Cardiac fibroblast (primary cell): ENCODE measurements around the gene PCSK2.

ENCODE experiments used
- DNase-seq, 2 donors: peaks; one replicate each; pipeline versions ENCODE4 v3.0.0 to v3.0.0-alpha.2; 2010; ENCODE audit warnings: low read depth in 2 of 2
- H3K4me3 ChIP-seq, 2 donors: replicated peaks in 1 of 2; 1 replicate in 1 of 2; 2 replicates in 1 of 2; pipeline ENCODE4 v1.5.1; 2011; ENCODE audit warnings: low read depth in 2 of 2, low read length in 2 of 2, mild to moderate bottlenecking in 2 of 2, moderate library complexity in 1 of 2
- TF ChIP-seq, protein P1 (sequence below): IDR thresholded peaks from one replicate; pipeline ENCODE4 v1.5.1; 2011; ENCODE audit warnings: low read depth, mild to moderate bottlenecking, low read length, inconsistent platforms

Gene PCSK2

DNA sequence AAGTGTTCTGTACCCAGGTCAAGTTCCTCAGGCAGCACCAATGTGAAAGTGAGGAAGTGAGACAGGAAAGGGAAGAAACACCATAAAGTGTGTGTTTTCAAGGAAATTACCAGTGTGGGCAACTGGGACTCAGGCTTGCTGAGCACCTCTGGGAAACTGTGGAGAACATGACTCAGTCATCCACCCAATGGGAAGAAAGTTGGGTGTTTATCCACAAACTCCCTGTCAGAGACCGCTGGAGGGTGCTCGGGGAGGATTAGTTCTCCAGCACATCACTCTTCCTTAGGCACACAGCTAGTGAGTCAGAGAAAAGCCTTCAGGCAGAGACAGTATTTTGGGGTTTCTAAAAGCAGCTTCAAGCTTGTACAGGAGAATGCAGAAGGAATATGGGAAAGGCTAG lies 93.6 kb downstream of the PCSK2 start:
- H3K4me3 ChIP-seq = no peak overlapping the region
- DNase-seq = no peak
- TF ChIP-seq, protein P1, sequence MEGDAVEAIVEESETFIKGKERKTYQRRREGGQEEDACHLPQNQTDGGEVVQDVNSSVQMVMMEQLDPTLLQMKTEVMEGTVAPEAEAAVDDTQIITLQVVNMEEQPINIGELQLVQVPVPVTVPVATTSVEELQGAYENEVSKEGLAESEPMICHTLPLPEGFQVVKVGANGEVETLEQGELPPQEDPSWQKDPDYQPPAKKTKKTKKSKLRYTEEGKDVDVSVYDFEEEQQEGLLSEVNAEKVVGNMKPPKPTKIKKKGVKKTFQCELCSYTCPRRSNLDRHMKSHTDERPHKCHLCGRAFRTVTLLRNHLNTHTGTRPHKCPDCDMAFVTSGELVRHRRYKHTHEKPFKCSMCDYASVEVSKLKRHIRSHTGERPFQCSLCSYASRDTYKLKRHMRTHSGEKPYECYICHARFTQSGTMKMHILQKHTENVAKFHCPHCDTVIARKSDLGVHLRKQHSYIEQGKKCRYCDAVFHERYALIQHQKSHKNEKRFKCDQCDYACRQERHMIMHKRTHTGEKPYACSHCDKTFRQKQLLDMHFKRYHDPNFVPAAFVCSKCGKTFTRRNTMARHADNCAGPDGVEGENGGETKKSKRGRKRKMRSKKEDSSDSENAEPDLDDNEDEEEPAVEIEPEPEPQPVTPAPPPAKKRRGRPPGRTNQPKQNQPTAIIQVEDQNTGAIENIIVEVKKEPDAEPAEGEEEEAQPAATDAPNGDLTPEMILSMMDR = no peak

GRCh38 chr20:17326096-17326495 lies 99.3 kb downstream of the PCSK2 start:
- TF ChIP-seq, protein P1 = no peak
- DNase-seq = no peak

DNA sequence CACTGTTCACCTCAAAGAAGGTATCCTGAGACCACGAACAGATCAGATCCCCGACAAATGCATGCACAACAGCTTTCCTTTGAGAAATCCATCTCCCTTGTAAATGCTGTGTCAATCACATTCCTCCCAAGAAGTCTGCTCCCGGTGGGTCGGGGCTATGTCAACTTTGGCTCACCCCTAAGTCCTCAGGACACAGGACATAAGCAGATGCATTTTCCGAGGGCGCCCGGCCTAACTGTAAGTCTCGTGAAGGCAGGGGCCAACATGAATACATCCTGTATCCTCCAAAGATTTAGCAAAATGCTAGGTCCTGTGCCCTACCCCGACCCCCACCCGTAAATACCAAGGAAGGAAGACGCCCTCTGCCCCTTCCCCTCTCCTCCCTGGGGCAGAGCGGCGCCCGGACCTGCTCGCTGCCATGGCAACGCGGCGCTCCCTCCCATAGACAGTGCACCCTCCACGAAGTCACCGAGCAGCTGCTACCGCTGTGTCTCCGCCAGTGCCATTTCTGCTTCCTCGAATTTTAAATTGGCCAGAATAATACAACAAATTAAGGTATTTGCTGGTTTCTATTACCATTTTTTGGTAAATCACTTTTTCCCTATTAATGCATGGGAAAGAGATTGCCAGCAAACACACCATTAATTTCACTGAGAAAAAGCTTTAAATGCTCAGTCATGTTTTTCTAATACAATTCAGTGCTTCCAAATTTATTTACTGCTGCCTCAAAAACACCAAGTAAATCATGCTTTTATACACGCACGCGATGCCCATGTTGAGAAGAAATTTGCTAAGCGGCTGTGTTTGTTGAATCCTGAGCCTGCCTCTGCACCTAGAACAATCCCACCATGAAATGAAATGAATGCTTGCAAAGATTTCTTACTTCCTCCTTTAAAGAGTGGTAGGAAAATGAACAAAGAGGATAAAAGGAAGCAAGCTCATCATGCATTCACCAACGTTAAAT lies 100.6 kb downstream of the PCSK2 start:
- TF ChIP-seq, protein P1 = no peak
- no peak overlapping the region for H3K4me3 ChIP-seq
- DNase-seq = no peak

More at GRCh38 chr20:17326096-17326495, 99.3 kb downstream of the PCSK2 start:
- no peak overlapping the region for H3K4me3 ChIP-seq

DNA sequence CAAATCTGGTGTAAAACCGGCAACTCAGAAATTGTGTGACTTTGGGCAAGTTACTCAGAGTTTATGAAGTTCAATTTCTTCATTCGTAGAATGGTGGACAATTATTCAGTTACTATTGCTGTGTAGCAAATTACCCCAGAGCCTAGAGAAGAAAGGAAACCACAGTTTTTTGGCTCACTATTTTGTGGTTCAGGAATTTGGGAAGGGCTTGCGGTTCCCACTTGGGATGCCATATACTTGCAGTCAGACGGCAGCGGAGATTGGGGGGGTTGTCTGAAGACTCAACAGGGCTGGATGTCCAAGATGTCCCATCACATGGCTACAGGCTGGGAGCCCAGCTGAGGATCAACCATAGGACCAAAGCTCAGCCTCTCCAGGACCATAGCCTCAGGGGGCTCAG lies 108.1 kb downstream of the PCSK2 start:
- TF ChIP-seq, protein P1 = no peak
- DNase-seq = no peak
- H3K4me3 ChIP-seq = no peak overlapping the region

GRCh38 chr20:17339000-17339399 lies 112.2 kb downstream of the PCSK2 start:
- DNase-seq = no peak
- TF ChIP-seq, protein P1 = no peak
- no peak overlapping the region for H3K4me3 ChIP-seq

- TF ChIP-seq, protein P1 = no peak
- no peak for DNase-seq
- no peak overlapping the region for H3K4me3 ChIP-seq
These were observed 116.3 kb downstream of the PCSK2 start for GRCh38 chr20:17343091-17343490.
